Brain pericyte (primary cell): ENCODE results near the gene TMEM135.
A peak's percentile ranks its signal among the peaks of the same experiment; 100 is the strongest.
"Not testable (repeated sequence)": the region's sequence is repeated elsewhere in the genome, so short reads cannot be mapped to it uniquely, and the experiment has no call there.

Experiments used
- DNase-seq: peaks from one replicate; pipeline ENCODE4 v3.0.0-alpha.2; 2012; ENCODE audit warnings: low read depth, low spot score

TMEM135 gene

GRCh38 chr11:87256694-87257340 is 219.1 kb downstream of the TMEM135 start:
- no peak for DNase-seq

- no peak for DNase-seq
Measured at GRCh38 chr11:87258171-87258833, 220.6 kb downstream of the TMEM135 start.

GRCh38 chr11:87259736-87260135 is 222.0 kb downstream of the TMEM135 start:
- DNase-seq: no peak

GRCh38 chr11:87260811-87261210 is 223.1 kb downstream of the TMEM135 start:
- DNase-seq: no peak

GRCh38 chr11:87263264-87263838 is 225.6 kb downstream of the TMEM135 start:
- no peak for DNase-seq

- no peak for DNase-seq
Measured at GRCh38 chr11:87263979-87264378, 226.2 kb downstream of the TMEM135 start.

GRCh38 chr11:87265132-87265531 is 227.4 kb downstream of the TMEM135 start:
- no peak for DNase-seq

GRCh38 chr11:87265979-87266378 is 228.2 kb downstream of the TMEM135 start:
- DNase-seq: peak; percentile 21

GRCh38 chr11:87266751-87267150 is 229.0 kb downstream of the TMEM135 start:
- DNase-seq: no peak

GRCh38 chr11:87271951-87272350 is 234.2 kb downstream of the TMEM135 start:
- DNase-seq: not testable (repeated sequence)

GRCh38 chr11:87275176-87275575 is 237.4 kb downstream of the TMEM135 start:
- DNase-seq: no peak

- DNase-seq: no peak
Measured at GRCh38 chr11:87280143-87280542, 242.4 kb downstream of the TMEM135 start.

GRCh38 chr11:87281496-87281895 is 243.8 kb downstream of the TMEM135 start:
- peak; percentile 45 for DNase-seq

GRCh38 chr11:87284306-87284705 is 246.6 kb downstream of the TMEM135 start:
- no peak for DNase-seq

GRCh38 chr11:87285674-87286073 is 247.9 kb downstream of the TMEM135 start:
- DNase-seq: not testable (repeated sequence)

- no peak for DNase-seq
Measured at GRCh38 chr11:87286338-87286737, 248.6 kb downstream of the TMEM135 start.

GRCh38 chr11:87290304-87290922 is 252.7 kb downstream of the TMEM135 start:
- no peak for DNase-seq

GRCh38 chr11:87292598-87292997 is 254.9 kb downstream of the TMEM135 start:
- DNase-seq: no peak

- DNase-seq: no peak
Measured at GRCh38 chr11:87295237-87295636, 257.5 kb downstream of the TMEM135 start.

GRCh38 chr11:87296627-87297026 is 258.9 kb downstream of the TMEM135 start:
- DNase-seq: no peak

GRCh38 chr11:87298155-87298554 is 260.4 kb downstream of the TMEM135 start:
- DNase-seq: no peak

- no peak for DNase-seq
Measured at GRCh38 chr11:87299041-87299481, 261.3 kb downstream of the TMEM135 start.
